IPS-NIHi11 (cell line): Measurements from ENCODE around the gene TMEM144.

Experiments used
- DNase-seq: peaks from one replicate; pipeline ENCODE4 v3.0.0; 2012; ENCODE audit warnings: mixed read lengths, low spot score

The TMEM144 gene

DNA sequence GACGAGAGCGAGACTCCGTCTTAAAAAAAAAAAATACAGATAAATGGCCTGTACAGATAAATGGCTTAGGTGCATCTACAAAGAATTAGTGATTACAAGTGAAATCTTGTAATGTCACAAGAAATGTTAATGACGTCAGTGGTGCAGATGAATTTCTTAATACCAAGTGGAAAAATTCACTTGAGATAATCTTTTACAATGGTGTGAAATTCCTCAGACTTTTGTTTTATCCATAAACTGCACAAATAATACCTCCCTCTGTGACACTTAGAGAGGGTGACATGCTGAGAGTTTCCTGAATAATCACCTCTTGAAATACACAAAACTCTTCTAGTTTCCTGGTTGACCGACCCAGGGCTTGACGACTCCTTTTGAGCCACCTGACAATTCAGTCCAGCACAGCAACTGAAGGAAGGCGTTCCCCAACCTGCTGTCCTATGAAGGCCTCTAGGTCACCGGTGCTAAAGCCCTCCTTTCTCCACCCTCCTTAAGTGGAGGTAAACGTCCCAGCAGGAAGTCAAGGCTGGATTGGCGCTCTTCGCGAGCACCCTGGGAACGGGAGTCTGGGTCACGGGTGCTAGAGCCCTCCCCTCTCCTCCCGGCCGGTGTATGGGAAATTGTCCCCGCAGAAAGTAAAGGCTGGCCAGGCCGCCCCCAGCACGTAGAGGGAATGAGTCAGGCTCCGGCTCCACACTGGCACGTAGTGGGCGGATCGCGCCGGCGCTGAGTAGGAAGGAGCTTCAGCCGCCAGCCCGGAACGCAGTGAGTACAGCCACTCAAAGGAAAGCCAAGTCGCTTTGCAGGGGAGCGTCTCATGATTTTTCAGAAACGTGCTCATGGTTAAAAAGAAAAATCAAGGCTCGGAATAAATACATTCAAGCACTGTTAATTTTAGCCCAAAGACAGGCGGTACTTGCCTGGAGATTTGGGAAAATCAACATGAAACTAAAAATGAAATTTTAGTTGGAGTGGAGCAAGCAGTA, at the start of gene TMEM144:
TSS of gene TMEM144 (plus strand) at position 662 of the 983 bp plus-strand sequence. CDS start 2,182 bp downstream, outside the sequence.
- DNase-seq: peak; percentile 88

DNA sequence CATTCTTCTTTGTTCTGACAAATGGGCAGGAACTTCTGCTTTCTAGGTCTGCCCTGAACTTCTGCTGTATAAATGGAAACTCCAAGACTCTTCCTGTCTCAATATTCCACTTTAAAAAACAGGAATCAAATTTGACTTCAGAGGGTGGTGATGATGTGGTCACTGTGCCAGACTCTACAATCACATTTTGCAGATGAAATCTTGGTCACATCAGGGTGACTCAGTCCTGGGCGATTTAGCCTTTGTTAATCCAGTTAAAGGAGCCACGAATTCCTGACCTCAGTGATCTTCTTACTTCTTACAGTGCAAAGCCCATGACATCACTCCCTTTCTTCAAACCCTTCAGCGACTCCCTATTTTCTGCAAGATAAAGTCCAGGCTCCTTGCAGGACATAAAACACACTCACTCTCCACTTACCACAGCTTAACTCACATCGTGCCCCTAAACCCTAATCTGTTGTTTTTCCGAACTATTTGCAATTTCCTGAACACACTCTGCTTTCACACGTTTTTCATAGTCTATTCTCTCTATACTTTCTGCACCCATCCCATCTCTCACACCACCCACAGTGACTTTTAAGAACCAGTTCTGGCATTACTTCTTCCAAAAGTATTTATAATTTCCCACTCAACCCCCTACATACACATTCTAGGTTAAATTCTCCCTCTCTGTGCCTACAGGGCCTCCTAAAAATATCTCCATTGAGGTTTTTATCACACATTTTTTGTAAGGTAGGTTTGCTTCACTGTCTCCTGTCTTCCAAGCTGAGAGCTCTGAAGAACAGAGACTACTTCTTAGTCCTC, 48.5 kb upstream of the TMEM144 start:
- no peak for DNase-seq

- DNase-seq: no peak
These were observed 47.7 kb upstream of the TMEM144 start for GRCh38 chr4:158162631-158163030.

GRCh38 chr4:158163941-158164767, 46.1 kb upstream of the TMEM144 start:
- no peak for DNase-seq

- DNase-seq: no peak
These were observed 45.5 kb upstream of the TMEM144 start for GRCh38 chr4:158164768-158165213.

- DNase-seq: no peak
These were observed 43.6 kb upstream of the TMEM144 start for GRCh38 chr4:158166701-158167100.

DNA sequence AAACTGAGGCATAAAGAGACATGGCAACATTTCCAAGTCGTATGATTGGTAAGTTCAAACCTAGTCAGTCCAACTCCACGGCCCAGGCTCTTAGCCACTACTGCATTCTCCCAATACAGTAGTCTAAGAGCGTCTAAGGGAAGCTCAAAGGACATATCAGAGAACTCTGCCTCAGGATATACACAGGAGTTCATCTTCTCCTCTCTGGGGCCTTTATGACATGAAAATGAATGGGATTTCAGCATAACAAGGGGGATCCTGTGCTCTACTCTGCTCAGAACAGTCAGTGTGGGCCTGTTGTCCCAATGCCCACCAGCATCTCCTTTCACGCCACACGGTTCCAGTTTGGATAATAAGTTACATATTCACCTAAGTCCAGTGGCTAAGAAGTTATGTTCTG, 41.7 kb upstream of the TMEM144 start:
- no peak for DNase-seq

DNA sequence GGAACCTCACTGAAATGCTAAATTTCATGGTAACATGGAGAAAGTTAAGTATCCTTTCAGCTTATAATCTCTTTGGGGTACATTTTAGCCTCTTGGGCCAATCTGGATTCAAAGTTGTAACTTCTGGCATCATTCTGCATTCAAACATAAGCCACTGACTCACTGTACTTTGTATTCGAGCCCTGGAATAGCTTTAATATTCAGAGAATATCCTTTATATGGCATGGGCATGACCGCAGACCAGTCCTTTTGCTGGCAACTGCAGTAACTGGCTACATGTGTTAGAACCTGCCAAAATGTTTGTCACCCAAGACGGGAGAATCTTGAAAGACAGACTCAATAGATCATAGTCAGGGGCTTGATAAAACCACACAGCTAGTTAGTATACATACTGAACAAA, 40.8 kb upstream of the TMEM144 start:
- no peak for DNase-seq

- DNase-seq: no peak
These were observed 40.2 kb upstream of the TMEM144 start for GRCh38 chr4:158169931-158170690.

DNA sequence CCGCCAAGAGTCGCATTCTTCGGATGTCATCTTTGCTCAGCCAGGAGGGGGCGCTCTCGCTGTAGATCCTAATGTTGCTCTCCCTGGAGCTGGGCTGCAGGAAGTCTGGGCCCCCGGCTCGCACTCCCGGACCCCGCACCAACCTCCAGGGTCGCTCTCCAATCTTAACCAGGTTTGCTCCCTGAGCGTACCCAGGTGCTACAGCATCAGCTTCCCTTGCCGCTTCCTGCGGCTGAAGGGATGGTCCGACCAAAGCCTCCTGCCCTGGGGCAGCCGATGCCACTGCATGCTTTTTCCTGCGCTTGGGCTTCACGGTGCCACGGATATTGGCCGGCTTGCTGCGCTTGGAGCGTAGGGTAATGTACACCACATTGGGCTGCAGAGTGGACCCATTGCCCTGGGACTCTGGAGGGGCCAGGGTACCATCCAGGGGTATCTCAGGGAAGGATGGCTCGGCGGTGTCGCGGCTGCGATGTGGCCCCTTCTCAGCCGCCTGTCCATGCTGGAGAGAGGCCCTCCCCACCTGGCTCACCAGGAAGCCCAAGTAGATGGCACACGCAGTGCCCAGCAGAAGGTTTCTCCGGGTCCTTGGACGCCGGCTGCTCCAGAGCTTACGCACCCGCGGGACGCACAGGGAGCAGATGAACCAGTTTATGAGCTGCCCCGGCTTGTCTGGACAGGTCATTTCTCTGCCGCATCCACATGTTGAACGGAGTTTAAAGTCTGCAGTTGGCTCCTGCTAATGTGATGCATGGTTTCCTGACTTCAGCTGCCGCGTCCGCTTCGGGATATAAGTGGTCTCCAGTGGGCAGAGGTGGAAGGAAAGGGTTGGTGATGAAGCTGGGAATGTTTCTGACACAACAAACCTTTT, 39.4 kb upstream of the TMEM144 start:
- peak; percentile 34 for DNase-seq

- peak; percentile 41 for DNase-seq
These were observed 37.7 kb upstream of the TMEM144 start, which contains the start of gene GASK1B for GRCh38 chr4:158172261-158173258. GASK1B (minus strand) TSS chr4:158173025; CDS start chr4:158171375, 1,650 bp downstream.

DNA sequence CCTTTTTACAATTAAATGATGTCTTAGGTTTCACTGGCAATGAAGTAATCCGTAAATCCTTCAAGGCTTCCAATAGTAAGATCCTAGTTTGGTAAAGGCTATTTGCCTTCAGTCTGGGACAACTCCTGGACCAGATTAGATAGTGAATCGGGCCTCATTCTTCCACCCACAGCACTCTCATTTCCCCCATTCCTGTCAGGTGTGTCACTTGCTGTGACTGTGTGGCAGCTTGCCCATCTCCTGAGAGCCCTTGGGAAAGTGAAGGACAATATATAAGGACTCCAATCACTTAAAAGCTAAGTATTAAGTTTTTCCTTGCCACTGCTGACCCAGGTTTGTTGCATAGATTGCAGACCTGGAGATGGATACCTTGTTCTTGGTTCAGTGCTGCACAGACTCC, 34.2 kb upstream of the TMEM144 start:
- no peak for DNase-seq

- DNase-seq: no peak
These were observed 33.5 kb upstream of the TMEM144 start for GRCh38 chr4:158176776-158177175.

DNA sequence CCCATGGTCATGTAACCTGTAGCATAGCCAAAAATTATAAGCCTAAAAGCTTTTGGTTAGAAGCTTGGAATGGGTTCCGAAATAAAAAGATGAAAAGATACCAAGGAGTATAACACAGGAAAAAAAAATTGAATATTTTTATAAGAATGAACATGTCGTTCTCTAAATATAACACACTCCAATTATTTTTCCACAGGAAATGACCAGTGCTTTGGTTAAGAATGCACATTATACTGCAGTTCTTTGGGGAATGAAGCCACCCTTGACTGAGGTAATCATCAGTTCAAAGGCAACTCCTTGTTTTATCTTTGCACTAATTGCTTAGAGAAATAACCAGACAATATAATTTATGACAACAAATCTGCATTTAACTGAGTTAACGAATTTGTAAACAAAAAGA, 30.8 kb upstream of the TMEM144 start:
- no peak for DNase-seq

DNA sequence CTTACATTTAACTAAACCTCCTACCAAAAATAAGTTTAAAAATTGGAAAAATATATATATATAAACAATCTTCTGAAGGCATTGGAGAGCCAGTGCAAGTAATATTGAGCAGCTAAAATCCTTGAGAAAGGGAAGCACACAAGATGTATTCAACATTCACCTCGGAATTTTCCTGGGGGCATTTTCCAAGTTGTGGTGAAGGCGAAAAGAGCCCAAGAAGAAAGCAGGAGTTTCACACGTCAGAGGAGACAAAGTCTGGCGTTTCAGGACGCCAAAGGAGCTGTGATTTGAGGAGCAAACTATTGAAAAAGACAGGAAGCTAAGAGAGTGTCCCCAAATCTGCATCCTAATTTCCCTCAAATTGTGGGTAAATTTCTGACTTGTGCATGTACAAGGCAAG, 28.4 kb upstream of the TMEM144 start:
- DNase-seq: no peak

GRCh38 chr4:158182736-158183135, 27.6 kb upstream of the TMEM144 start:
- DNase-seq: no peak

GRCh38 chr4:158186815-158187214, 23.5 kb upstream of the TMEM144 start:
- DNase-seq: no peak

- DNase-seq: no peak
These were observed 20.9 kb upstream of the TMEM144 start for GRCh38 chr4:158189422-158189821.

DNA sequence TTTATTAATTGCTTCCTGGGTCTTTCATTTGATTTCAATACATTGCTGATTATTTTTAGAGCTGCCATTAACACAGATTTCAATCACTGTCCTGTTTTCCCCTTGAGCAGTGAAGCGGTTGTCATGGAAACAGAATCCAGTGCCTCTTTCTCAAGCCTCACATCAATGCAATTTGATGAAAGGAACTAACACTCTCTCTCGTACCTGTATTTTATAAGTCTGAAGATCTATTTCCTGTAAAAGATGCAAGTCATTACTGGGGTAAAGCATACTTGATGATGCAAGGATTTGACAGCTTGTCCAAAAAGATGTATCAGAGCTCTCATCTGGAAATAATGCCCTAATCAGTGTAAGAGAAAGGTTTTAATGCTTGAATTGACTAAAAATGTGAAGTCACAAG, 19.6 kb upstream of the TMEM144 start:
- no peak for DNase-seq
